H1 (cell line): Measurements from ENCODE around the gene TGFB3. TPM values are rescaled to one million over a fixed set of nuclear protein-coding genes. Genes with fewer than 3 reads are reported as not detected.

Experiments
- EGR1 ChIP-seq: IDR thresholded peaks from 2 replicates; pipeline ENCODE4 v1.6.1; 2011; ENCODE audit warnings: low read depth, low read length, borderline replicate concordance
- HDAC6 ChIP-seq: IDR thresholded peaks from one replicate; pipeline ENCODE4 v1.7.1; 2012; ENCODE audit warnings: low read depth, mild to moderate bottlenecking, inconsistent platforms, low read length, moderate library complexity
- JUN ChIP-seq: IDR thresholded peaks from 2 replicates; pipeline ENCODE4 v1.6.1; 2011; ENCODE audit warnings: low read depth, mild to moderate bottlenecking, improper control_type of control experiment, low read length
- JUND ChIP-seq: IDR thresholded peaks from 2 replicates; pipeline ENCODE4 v1.6.1; 2011; ENCODE audit warnings: mild to moderate bottlenecking, improper control_type of control experiment, low read length
- NRF1 ChIP-seq: IDR thresholded peaks from 2 replicates; pipeline ENCODE4 v1.6.1; 2011; ENCODE audit warnings: mild to moderate bottlenecking, low read depth, low read length, improper control_type of control experiment
- SAP30 ChIP-seq: fragments of 300-600 bp; sonication (generic); IDR thresholded peaks from 2 replicates; pipeline ENCODE4 v1.7.1; 2012; ENCODE audit warnings: low read length, moderate library complexity, mild to moderate bottlenecking, inconsistent platforms; ENCODE audit not compliant: insufficient read depth, insufficient replicate concordance
- SP4 ChIP-seq: IDR thresholded peaks from 2 replicates; pipeline ENCODE4 v1.6.1; 2012; ENCODE audit warnings: low read length, inconsistent platforms
- ZNF274 ChIP-seq: IDR thresholded peaks from 2 replicates; pipeline ENCODE4 v1.7.0; 2012; ENCODE audit warnings: low read length, borderline replicate concordance; ENCODE audit errors: extremely low read depth
- polyA plus RNA-seq, 7 experiments: library from polyadenylated mRNA; depleted of rRNA in 3 of 7; stranded (reverse) in 5 of 7; unstranded in 2 of 7; fragments of >200 nt in 5 of 7; fragments of 200-250 nt in 2 of 7; gene quantifications; 1 replicate in 5 of 7; 2 replicates in 1 of 7; 4 replicates in 1 of 7; pipeline versions ENCODE4 v1.2.1 to v1.2.3, GENCODE V29; 2011 to 2013; ENCODE audit warnings: missing spikeins in 2 of 7, mixed read lengths in 2 of 7
- total RNA-seq: library from RNA; stranded (reverse); fragmentation: NEBNext Ultra II Directional; extraction: Animal tissue kit (Norgen Biotek cat#: 25700); gene quantifications from 2 replicates; pipeline ENCODE4 v1.2.1, GENCODE V29; 2021
- TF ChIP-seq, protein P1 (sequence below): fragments of 300-600 bp; sonication (generic); IDR thresholded peaks from 2 replicates; pipeline ENCODE4 v1.7.1; 2012; ENCODE audit warnings: low read length, moderate library complexity, mild to moderate bottlenecking, inconsistent platforms; ENCODE audit not compliant: insufficient replicate concordance

TGFB3 gene
- total and polyA plus RNA-seq, 2 of the 8 experiments (the other 6 are each of a cell fraction or from before 2014, with no cell fraction given): 0.65 to 0.86 TPM

- TF ChIP-seq, protein P1, sequence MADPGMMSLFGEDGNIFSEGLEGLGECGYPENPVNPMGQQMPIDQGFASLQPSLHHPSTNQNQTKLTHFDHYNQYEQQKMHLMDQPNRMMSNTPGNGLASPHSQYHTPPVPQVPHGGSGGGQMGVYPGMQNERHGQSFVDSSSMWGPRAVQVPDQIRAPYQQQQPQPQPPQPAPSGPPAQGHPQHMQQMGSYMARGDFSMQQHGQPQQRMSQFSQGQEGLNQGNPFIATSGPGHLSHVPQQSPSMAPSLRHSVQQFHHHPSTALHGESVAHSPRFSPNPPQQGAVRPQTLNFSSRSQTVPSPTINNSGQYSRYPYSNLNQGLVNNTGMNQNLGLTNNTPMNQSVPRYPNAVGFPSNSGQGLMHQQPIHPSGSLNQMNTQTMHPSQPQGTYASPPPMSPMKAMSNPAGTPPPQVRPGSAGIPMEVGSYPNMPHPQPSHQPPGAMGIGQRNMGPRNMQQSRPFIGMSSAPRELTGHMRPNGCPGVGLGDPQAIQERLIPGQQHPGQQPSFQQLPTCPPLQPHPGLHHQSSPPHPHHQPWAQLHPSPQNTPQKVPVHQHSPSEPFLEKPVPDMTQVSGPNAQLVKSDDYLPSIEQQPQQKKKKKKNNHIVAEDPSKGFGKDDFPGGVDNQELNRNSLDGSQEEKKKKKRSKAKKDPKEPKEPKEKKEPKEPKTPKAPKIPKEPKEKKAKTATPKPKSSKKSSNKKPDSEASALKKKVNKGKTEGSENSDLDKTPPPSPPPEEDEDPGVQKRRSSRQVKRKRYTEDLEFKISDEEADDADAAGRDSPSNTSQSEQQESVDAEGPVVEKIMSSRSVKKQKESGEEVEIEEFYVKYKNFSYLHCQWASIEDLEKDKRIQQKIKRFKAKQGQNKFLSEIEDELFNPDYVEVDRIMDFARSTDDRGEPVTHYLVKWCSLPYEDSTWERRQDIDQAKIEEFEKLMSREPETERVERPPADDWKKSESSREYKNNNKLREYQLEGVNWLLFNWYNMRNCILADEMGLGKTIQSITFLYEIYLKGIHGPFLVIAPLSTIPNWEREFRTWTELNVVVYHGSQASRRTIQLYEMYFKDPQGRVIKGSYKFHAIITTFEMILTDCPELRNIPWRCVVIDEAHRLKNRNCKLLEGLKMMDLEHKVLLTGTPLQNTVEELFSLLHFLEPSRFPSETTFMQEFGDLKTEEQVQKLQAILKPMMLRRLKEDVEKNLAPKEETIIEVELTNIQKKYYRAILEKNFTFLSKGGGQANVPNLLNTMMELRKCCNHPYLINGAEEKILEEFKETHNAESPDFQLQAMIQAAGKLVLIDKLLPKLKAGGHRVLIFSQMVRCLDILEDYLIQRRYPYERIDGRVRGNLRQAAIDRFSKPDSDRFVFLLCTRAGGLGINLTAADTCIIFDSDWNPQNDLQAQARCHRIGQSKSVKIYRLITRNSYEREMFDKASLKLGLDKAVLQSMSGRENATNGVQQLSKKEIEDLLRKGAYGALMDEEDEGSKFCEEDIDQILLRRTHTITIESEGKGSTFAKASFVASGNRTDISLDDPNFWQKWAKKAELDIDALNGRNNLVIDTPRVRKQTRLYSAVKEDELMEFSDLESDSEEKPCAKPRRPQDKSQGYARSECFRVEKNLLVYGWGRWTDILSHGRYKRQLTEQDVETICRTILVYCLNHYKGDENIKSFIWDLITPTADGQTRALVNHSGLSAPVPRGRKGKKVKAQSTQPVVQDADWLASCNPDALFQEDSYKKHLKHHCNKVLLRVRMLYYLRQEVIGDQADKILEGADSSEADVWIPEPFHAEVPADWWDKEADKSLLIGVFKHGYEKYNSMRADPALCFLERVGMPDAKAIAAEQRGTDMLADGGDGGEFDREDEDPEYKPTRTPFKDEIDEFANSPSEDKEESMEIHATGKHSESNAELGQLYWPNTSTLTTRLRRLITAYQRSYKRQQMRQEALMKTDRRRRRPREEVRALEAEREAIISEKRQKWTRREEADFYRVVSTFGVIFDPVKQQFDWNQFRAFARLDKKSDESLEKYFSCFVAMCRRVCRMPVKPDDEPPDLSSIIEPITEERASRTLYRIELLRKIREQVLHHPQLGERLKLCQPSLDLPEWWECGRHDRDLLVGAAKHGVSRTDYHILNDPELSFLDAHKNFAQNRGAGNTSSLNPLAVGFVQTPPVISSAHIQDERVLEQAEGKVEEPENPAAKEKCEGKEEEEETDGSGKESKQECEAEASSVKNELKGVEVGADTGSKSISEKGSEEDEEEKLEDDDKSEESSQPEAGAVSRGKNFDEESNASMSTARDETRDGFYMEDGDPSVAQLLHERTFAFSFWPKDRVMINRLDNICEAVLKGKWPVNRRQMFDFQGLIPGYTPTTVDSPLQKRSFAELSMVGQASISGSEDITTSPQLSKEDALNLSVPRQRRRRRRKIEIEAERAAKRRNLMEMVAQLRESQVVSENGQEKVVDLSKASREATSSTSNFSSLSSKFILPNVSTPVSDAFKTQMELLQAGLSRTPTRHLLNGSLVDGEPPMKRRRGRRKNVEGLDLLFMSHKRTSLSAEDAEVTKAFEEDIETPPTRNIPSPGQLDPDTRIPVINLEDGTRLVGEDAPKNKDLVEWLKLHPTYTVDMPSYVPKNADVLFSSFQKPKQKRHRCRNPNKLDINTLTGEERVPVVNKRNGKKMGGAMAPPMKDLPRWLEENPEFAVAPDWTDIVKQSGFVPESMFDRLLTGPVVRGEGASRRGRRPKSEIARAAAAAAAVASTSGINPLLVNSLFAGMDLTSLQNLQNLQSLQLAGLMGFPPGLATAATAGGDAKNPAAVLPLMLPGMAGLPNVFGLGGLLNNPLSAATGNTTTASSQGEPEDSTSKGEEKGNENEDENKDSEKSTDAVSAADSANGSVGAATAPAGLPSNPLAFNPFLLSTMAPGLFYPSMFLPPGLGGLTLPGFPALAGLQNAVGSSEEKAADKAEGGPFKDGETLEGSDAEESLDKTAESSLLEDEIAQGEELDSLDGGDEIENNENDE: no peak
- TF ChIP-seq JUND (peak; percentile 26; the same call in 1 of the 2 replicates), HDAC6 (no peak), ZNF274 (no peak), EGR1 (no peak), JUN (no peak), SP4 (no peak), SAP30 (peak; percentile 59), NRF1 (no peak)
These were observed 4.0 kb upstream of the TGFB3 start, which contains the start of gene IFT43 (continued) for GRCh38 chr14:75985618-75986438.
